ENCODE results near the gene DPP6. TPM values are rescaled to one million over a fixed set of nuclear protein-coding genes. Genes with fewer than 3 reads are reported as not detected.

The DPP6 gene
- total RNA-seq, 2 experiments from 2014 or later, result not detected

GRCh38 chr7:154876516-154876915 is 824.3 kb downstream of the DPP6 start:
- no TSS peak for BruUV-seq (replicated peaks)
- intact Hi-C loops (cut with micrococcal nuclease; ENCODE audit: unreplicated experiment), result no loop called here
- no peaks in the 10 kb centered on the region for H3K4me1 ChIP-seq (ENCODE audit: insufficient read depth, low read length, poor library complexity, severe bottlenecking)
- H3K4me2 ChIP-seq (ENCODE audit: low read length), result no peak overlapping the region
- H2AFZ ChIP-seq (ENCODE audit: low read length), result no peak overlapping the region
- H3K79me2 ChIP-seq (ENCODE audit: insufficient read depth, low read depth, low read length), result no peaks in the 10 kb centered on the region
- no peak overlapping the region for H3K4me3 ChIP-seq (ENCODE audit: low read depth, low read length, poor library complexity, severe bottlenecking)
- H3K9me3 ChIP-seq (ENCODE audit: low read length), result no peaks in the 10 kb centered on the region
- no peak overlapping the region for H3K27ac ChIP-seq (ENCODE audit: low read depth, low read length, poor library complexity, severe bottlenecking)
- TF ChIP-seq CTCF (conservative IDR thresholded peaks at IDR 0.05; ENCODE audit: low read length) (no peak), EZH2phosphoT487 (IDR thresholded peaks at IDR 0.05; ENCODE audit: borderline replicate concordance, low read depth, low read length) (no peak)
- no peaks in the 10 kb centered on the region for H4K20me1 ChIP-seq (ENCODE audit: insufficient read depth, low read length)
- POLR2A ChIA-PET, result no interaction called here
- DNase-seq (ENCODE audit: low spot score), result no peak
- H3K9me2 ChIP-seq (ENCODE audit: insufficient read depth, low read length), result no peaks in the 10 kb centered on the region
- H3K36me3 ChIP-seq (ENCODE audit: insufficient read depth, low read length), result no peaks in the 10 kb centered on the region
- CTCF ChIA-PET (ENCODE audit: unreplicated experiment), result no interaction called here

- Histone ChIP-seq H3K79me2 (ENCODE audit: insufficient read depth, low read depth, low read length) (no peaks in the 10 kb centered on the region), H4K20me1 (ENCODE audit: insufficient read depth, low read length) (no peaks in the 10 kb centered on the region), H3K27ac (ENCODE audit: low read depth, low read length, poor library complexity, severe bottlenecking) (no peak overlapping the region), H3K9me2 (ENCODE audit: insufficient read depth, low read length) (no peaks in the 10 kb centered on the region), H3K4me1 (ENCODE audit: insufficient read depth, low read length, poor library complexity, severe bottlenecking) (no peaks in the 10 kb centered on the region), H2AFZ (ENCODE audit: low read length) (no peak overlapping the region), H3K36me3 (ENCODE audit: insufficient read depth, low read length) (no peaks in the 10 kb centered on the region), H3K4me3 (ENCODE audit: low read depth, low read length, poor library complexity, severe bottlenecking) (no peak overlapping the region), H3K9me3 (ENCODE audit: low read length) (no peaks in the 10 kb centered on the region), H3K4me2 (ENCODE audit: low read length) (no peak overlapping the region)
- intact Hi-C loops (cut with micrococcal nuclease; ENCODE audit: unreplicated experiment), result no loop called here
- BruUV-seq (replicated peaks), result no TSS peak
- TF ChIP-seq EZH2phosphoT487 (IDR thresholded peaks at IDR 0.05; ENCODE audit: borderline replicate concordance, low read depth, low read length) (no peak), CTCF (conservative IDR thresholded peaks at IDR 0.05; ENCODE audit: low read length) (no peak)
- ChIA-PET POLR2A (no interaction called here), CTCF (ENCODE audit: unreplicated experiment) (no interaction called here)
- no peak for DNase-seq (ENCODE audit: low spot score)
Observed at GRCh38 chr7:154877031-154877430, 824.8 kb downstream of the DPP6 start.

GRCh38 chr7:154879629-154880028 is 827.4 kb downstream of the DPP6 start:
- H3K9me3 ChIP-seq (ENCODE audit: low read length), result 0 out of 2 replicates have a peak, but pooled peaks cover 6% of the 10 kb centered on the region
- H3K27ac ChIP-seq (ENCODE audit: low read depth, low read length, poor library complexity, severe bottlenecking), result no peak overlapping the region
- no TSS peak for BruUV-seq (replicated peaks)
- ChIA-PET CTCF (ENCODE audit: unreplicated experiment) (no interaction called here), POLR2A (interaction anchor here (0.6 to 0.7 kb wide), 3 partner anchors 66 to 115 kb away, joined by 3 to 7 read pairs (median 5); no protein-coding TSS in a partner anchor)
- no peaks in the 10 kb centered on the region for H3K36me3 ChIP-seq (ENCODE audit: insufficient read depth, low read length)
- no peak for TF ChIP-seq CTCF (conservative IDR thresholded peaks at IDR 0.05; ENCODE audit: low read length)
- no peak for TF ChIP-seq EZH2phosphoT487 (IDR thresholded peaks at IDR 0.05; ENCODE audit: borderline replicate concordance, low read depth, low read length)
- DNase-seq (ENCODE audit: low spot score), result no peak
- no peaks in the 10 kb centered on the region for H3K9me2 ChIP-seq (ENCODE audit: insufficient read depth, low read length)
- no peak overlapping the region for H3K4me2 ChIP-seq (ENCODE audit: low read length)
- no peak overlapping the region for H3K4me3 ChIP-seq (ENCODE audit: low read depth, low read length, poor library complexity, severe bottlenecking)
- no peaks in the 10 kb centered on the region for H4K20me1 ChIP-seq (ENCODE audit: insufficient read depth, low read length)
- no peaks in the 10 kb centered on the region for H3K79me2 ChIP-seq (ENCODE audit: insufficient read depth, low read depth, low read length)
- intact Hi-C loops (cut with micrococcal nuclease; ENCODE audit: unreplicated experiment), result no loop called here
- H2AFZ ChIP-seq (ENCODE audit: low read length), result no peak overlapping the region
- H3K4me1 ChIP-seq (ENCODE audit: insufficient read depth, low read length, poor library complexity, severe bottlenecking), result no peaks in the 10 kb centered on the region
